Measurements from ENCODE around the gene LDLRAD3. TPM values are rescaled to one million over a fixed set of nuclear protein-coding genes. Genes with fewer than 3 reads are reported as not detected.

The LDLRAD3 gene
- total RNA-seq, 1 experiment from 2014 or later: 19.0 TPM

GRCh38 chr11:35990816-35991215, 47.0 kb downstream of the LDLRAD3 start:
- Histone ChIP-seq H3K27ac (ENCODE audit: low read depth, low read length) (no peak overlapping the region), H2AFZ (ENCODE audit: low read depth, low read length, poor library complexity, severe bottlenecking) (no peak overlapping the region), H3K36me3 (ENCODE audit: control insufficient read depth in 1 of 2, insufficient read depth in 2 of 2, low read length in 2 of 2) (no peaks in the 10 kb centered on the region), H3K4me2 (ENCODE audit: low read length) (no peak overlapping the region), H3K9me3 (ENCODE audit: control insufficient read depth in 1 of 2, insufficient read depth in 1 of 2, low read depth in 1 of 2, low read length in 2 of 2) (no peaks in the 10 kb centered on the region), H3K27me3 (ENCODE audit: insufficient read depth, low read length) (no peaks in the 10 kb centered on the region), H3K79me2 (ENCODE audit: insufficient read depth, low read length) (peaks cover 43% of the 10 kb centered on the region), H3K4me3 (replicated peaks in 1 of 2; ENCODE audit: low read depth in 1 of 2, low read length in 2 of 2) (no peak overlapping the region), H3K9me2 (ENCODE audit: insufficient read depth) (no peaks in the 10 kb centered on the region), H3K4me1 (ENCODE audit: control insufficient read depth in 1 of 2, insufficient read depth in 2 of 2, low read length in 2 of 2) (no peaks in the 10 kb centered on the region), H4K20me1 (ENCODE audit: insufficient read depth) (no peaks in the 10 kb centered on the region), H3K9ac (ENCODE audit: low read length) (no peak overlapping the region)
- intact Hi-C loops (cut with micrococcal nuclease): no loop called here
- no TSS peak for BruUV-seq (replicated peaks)
- ChIA-PET POLR2A (no interaction called here), CTCF (no interaction called here), RAD21 (ENCODE audit: low non-redundant PET in 1 of 2, low total read pairs in 2 of 2, uncharacterized antibody in 2 of 2, unreplicated experiment in 2 of 2) (no interaction called here)
- ATAC-seq (no peak), DNase-seq (ENCODE audit: low read depth, low spot score) (no peak)
- TF ChIP-seq ZNF274 (IDR thresholded peaks at IDR 0.05; ENCODE audit: low read depth, low read length): no peak
- TF ChIP-seq EGR1 (IDR thresholded peaks at IDR 0.05; ENCODE audit: low read depth): no peak
- no peak for TF ChIP-seq MAX (IDR thresholded peaks at IDR 0.05)
- no peak for TF ChIP-seq EZH2phosphoT487 (IDR thresholded peaks at IDR 0.05; ENCODE audit: borderline replicate concordance)
- TF ChIP-seq POLR2A (IDR thresholded peaks at IDR 0.05; ENCODE audit: borderline replicate concordance, extremely low read depth, insufficient read depth, insufficient read length): no peak

- Histone ChIP-seq H3K4me3 (replicated peaks in 1 of 2; ENCODE audit: low read depth in 1 of 2, low read length in 2 of 2) (no peak overlapping the region), H2AFZ (ENCODE audit: low read depth, low read length, poor library complexity, severe bottlenecking) (no peak overlapping the region), H3K9me2 (ENCODE audit: insufficient read depth) (no peaks in the 10 kb centered on the region), H3K79me2 (ENCODE audit: insufficient read depth, low read length) (peaks cover 26% of the 10 kb centered on the region), H4K20me1 (ENCODE audit: insufficient read depth) (no peaks in the 10 kb centered on the region), H3K9ac (ENCODE audit: low read length) (no peak overlapping the region), H3K27me3 (ENCODE audit: insufficient read depth, low read length) (no peaks in the 10 kb centered on the region), H3K9me3 (ENCODE audit: control insufficient read depth in 1 of 2, insufficient read depth in 1 of 2, low read depth in 1 of 2, low read length in 2 of 2) (no peaks in the 10 kb centered on the region), H3K4me2 (ENCODE audit: low read length) (no peak overlapping the region), H3K36me3 (ENCODE audit: control insufficient read depth in 1 of 2, insufficient read depth in 2 of 2, low read length in 2 of 2) (no peaks in the 10 kb centered on the region), H3K4me1 (ENCODE audit: control insufficient read depth in 1 of 2, insufficient read depth in 2 of 2, low read length in 2 of 2) (no peaks in the 10 kb centered on the region), H3K27ac (ENCODE audit: low read depth, low read length) (no peak overlapping the region)
- ChIA-PET RAD21 (ENCODE audit: low non-redundant PET in 1 of 2, low total read pairs in 2 of 2, uncharacterized antibody in 2 of 2, unreplicated experiment in 2 of 2) (no interaction called here), CTCF (no interaction called here), POLR2A (no interaction called here)
- no peak for ATAC-seq
- intact Hi-C loops (cut with micrococcal nuclease): no loop called here
- TF ChIP-seq RAD21 (IDR thresholded peaks at IDR 0.05; ENCODE audit: low read depth): no peak
- BruUV-seq (replicated peaks): no TSS peak
- no peak for DNase-seq (ENCODE audit: low read depth, low spot score)
These were observed 48.7 kb downstream of the LDLRAD3 start for GRCh38 chr11:35992548-35992947.
